SW480 (cell line): Measurements from ENCODE around the gene ARL6IP4.

Source experiments
- DNase-seq: peaks from one replicate; pipeline ENCODE4 v3.0.0-alpha.2; 2016; ENCODE audit warnings: low spot score

Gene ARL6IP4

GRCh38 chr12:122958198-122958888 lies 22.1 kb upstream of the ARL6IP4 start:
- no peak for DNase-seq

GRCh38 chr12:122959566-122960192 lies 20.8 kb upstream of the ARL6IP4 start:
- no peak for DNase-seq

GRCh38 chr12:122960193-122960569 lies 20.3 kb upstream of the ARL6IP4 start:
- no peak for DNase-seq

- DNase-seq = no peak
Observed at GRCh38 chr12:122961531-122962329, 18.8 kb upstream of the ARL6IP4 start.

GRCh38 chr12:122963941-122964265 lies 16.6 kb upstream of the ARL6IP4 start:
- no peak for DNase-seq

GRCh38 chr12:122964439-122965257 lies 15.8 kb upstream of the ARL6IP4 start:
- DNase-seq = no peak

- DNase-seq = no peak
Observed at GRCh38 chr12:122965321-122965751, 15.1 kb upstream of the ARL6IP4 start.

GRCh38 chr12:122965851-122966742 lies 14.4 kb upstream of the ARL6IP4 start, which contains the start of gene ABCB9:
ABCB9 (minus strand) TSS chr12:122966463; CDS start chr12:122960235, 6,228 bp downstream.
- peak; percentile 87 for DNase-seq

GRCh38 chr12:122966743-122967550 lies 13.5 kb upstream of the ARL6IP4 start:
- no peak for DNase-seq

GRCh38 chr12:122968104-122968503 lies 12.4 kb upstream of the ARL6IP4 start:
- no peak for DNase-seq

- no peak for DNase-seq
Observed at GRCh38 chr12:122969676-122970075, 10.8 kb upstream of the ARL6IP4 start.

- DNase-seq = peak; percentile 97
Observed at GRCh38 chr12:122974274-122974891, 6.1 kb upstream of the ARL6IP4 start.

- peak; percentile 86 for DNase-seq
Observed at GRCh38 chr12:122974892-122975789, 5.3 kb upstream of the ARL6IP4 start, which contains the start of gene OGFOD2. OGFOD2 (plus strand) TSS chr12:122975244; CDS start chr12:122975252, 8 bp downstream.

GRCh38 chr12:122975790-122976647 lies 4.5 kb upstream of the ARL6IP4 start:
- no peak for DNase-seq

GRCh38 chr12:122976648-122976975 lies 3.9 kb upstream of the ARL6IP4 start:
- DNase-seq = no peak

- no peak for DNase-seq
Observed at GRCh38 chr12:122977153-122977552, 3.3 kb upstream of the ARL6IP4 start.

- no peak for DNase-seq
Observed at GRCh38 chr12:122977655-122978392, 2.7 kb upstream of the ARL6IP4 start.
